GM19438 (cell line): Measurements from ENCODE around the gene ATP9B.
"Not testable (repeated sequence)": the region's sequence is repeated elsewhere in the genome, so short reads cannot be mapped to it uniquely, and the experiment has no call there.

Source experiments
- ATAC-seq: cut with Tn5 transposase; IDR thresholded peaks from one replicate; pipeline ENCODE4 v1.9.1; 2021; ENCODE audit warnings: low read depth; ENCODE audit not compliant: unreplicated experiment

Gene ATP9B

DNA sequence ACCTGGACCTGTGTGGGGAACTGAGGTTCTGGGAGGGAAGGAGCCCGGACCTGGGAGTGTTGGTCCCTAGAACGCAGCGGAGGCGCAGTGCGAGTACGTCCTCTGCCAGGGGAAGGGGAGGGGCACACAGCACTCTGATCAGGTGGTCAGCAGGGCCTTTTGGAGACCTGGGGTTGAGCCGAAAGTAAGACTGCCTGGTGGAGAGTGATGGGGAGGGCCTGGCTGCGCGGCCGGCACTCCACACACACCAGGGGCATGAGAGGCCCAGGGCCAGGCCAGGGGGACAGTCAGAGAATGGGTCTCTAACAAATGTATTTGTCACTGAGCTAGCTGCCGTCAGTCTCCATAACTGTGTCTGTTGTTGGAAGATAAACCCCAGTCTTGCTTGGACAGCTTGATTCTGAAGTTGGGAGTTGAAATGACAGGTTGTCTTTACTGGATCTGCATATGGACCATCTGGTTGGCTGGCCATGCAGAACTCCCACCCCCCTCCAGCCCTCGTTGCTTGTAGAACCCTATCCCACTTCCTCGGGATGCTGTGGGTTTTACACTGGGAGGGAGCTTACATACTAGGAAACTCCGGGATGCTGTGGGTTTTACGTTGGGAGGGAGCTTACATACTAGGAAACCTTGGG, 251.1 kb downstream of the ATP9B start:
- ATAC-seq, result no peak

DNA sequence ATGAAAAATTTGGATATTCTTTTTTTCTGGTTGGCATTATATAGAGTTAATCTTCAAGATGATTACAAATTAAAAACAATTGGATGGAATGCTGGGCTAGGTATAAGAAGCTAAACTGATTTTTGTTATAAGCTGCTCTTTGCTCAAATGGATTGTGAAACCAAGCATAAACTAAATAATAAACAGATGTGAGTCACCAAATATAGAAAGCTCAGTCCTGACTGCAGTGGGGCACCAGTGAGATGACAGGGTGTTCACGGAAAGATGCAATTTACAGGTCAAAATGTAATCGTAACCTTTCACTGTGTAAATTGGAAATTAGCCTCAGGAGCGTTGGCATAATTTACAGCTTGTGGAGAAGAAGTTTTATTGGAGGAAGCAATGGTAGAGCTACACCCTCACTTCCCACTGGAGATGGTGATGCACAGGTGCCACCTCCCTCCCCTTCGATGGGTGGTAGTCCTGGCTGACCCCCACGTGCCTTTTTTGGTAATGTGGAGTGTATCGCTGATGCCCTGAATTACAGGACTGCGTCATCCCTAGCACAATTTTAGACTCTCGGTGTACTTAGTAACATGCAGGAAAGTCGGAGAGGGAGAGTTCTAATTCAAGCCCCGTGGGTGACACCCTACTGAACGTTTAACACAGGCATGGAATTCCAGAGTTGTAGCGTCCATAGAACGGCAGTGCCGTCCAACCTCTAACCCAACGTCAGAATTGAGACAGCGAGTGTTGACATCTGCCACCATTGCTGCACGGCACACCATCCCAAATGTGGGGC, 252.6 kb downstream of the ATP9B start:
- ATAC-seq, result no peak

DNA sequence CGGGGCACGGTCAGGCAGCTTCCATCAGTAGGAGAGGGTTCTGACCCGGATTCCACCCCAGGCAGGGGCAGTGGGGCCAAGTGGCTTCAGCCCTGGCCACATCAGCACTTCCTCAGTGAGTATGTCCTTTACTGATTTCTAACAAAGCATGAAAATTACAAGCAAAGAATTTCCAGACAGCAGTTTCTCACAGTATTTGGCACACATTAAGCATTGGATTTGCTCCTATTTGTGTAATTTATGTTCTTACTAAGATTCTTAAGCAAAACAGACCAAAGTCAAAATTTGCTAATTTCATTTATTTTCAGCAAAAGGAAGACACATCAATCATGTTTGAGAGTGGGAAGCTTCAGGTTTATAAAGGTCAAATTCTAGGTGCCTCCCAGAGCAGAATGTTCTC, 253.2 kb downstream of the ATP9B start:
- no peak for ATAC-seq

DNA sequence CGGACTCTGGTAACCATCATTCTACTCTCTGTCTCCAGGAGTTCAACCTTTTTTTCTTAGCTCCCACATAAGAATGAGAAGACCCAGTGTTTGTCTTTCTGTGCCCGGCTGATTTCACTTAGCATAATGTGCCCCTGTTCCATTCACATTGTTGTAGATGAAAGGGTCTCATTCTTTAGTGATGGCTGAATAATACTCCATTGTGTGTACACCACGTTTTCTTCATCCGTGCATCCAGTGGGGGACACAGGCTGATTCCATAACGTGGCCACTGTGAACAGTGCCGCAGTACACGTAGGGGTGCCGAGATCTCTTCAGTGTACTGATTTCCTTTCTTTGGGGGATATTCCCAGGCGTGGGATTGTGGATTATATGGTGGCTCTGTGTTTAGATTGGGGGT, 254.3 kb downstream of the ATP9B start:
- no peak for ATAC-seq

- ATAC-seq, result no peak
Observed at GRCh38 chr18:79326413-79327198, 257.4 kb downstream of the ATP9B start.

GRCh38 chr18:79327199-79327721, 258.1 kb downstream of the ATP9B start:
- no peak for ATAC-seq

GRCh38 chr18:79327915-79328314, 258.7 kb downstream of the ATP9B start:
- ATAC-seq, result not testable (repeated sequence)

GRCh38 chr18:79328887-79329286, 259.7 kb downstream of the ATP9B start:
- ATAC-seq, result no peak

GRCh38 chr18:79329786-79330185, 260.6 kb downstream of the ATP9B start:
- no peak for ATAC-seq

GRCh38 chr18:79332646-79333045, 263.5 kb downstream of the ATP9B start:
- ATAC-seq, result no peak

GRCh38 chr18:79333046-79333445, 263.9 kb downstream of the ATP9B start:
- no peak for ATAC-seq

DNA sequence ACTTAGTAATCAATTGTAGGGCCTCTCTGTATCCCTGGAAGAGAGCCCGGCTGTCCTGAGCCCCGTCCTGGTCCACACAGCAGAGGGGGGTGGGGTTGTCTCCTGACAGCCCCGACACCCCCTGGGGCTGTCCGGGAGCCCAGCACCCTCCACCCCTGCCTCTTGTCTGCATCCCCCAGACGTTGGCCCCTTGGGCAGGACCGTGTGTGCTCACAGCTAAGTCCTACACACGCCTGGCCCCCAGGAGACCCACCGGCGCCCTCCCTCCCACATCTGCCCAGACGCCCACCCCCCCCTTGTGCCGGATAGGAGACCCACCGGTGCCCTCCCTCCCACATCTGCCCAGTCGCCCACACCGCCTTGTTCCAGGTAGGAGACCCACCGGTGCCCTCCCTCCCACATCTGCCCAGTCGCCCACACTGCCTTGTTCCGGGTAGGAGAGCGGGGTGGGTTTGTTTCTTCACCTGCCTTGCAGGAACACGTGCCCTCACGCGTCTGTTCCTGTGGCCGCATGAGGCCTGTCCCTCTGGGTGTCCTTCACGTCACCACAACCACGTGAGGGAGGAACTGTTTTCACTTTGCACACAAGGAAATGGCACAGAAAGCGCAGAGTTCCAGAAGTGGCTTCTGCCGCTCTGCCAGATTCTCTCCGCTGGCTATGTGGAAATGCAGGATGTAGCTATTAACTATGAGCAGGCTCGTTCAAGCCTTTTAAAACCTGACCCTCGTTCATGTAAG, 265.5 kb downstream of the ATP9B start:
- no peak for ATAC-seq

DNA sequence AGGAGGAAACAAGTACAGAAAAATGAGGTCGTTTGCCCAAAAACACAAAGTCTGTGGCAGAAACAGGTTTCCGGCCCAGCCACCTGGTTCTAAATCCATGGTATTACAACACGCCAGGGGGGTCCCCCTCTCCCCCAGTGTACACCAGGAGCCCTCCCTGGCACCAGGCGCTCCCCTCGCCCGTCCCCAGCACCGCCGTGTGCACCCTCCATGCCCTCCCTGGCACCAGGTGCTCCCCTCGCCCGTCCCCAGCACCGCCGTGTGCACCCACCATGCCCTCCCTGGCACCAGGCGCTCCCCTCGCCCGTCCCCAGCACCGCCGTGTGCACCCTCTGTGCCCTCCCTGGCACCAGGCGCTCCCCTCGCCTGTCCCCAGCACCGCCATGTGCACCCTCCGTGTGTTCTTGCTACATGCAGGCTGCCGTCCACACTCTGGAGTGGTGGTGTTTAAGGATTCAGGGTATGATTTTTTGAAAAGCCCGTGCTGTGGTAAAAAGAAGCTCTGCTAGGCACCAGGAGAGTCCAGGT, 266.7 kb downstream of the ATP9B start:
- no peak for ATAC-seq

- no peak for ATAC-seq
Observed at GRCh38 chr18:79336556-79337142, 267.5 kb downstream of the ATP9B start.

DNA sequence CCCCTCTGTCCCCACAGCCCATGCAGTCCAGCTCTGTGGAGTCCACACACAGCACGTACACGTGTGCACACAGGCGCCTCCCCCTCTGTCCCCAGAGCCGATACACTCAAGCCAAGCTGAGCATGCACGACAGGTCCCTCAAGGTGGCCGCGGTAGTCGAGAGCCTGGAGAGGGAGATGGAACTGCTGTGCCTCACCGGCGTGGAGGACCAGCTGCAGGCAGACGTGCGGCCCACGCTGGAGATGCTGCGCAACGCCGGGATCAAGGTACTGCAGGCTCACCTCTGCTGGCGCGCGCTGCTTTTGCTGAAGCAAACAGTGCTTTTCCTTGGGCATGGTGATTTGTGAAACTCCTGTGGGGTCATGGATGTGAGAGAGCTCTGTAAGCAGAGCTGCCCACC, 268.0 kb downstream of the ATP9B start:
- ATAC-seq, result no peak

GRCh38 chr18:79337620-79338019, 268.4 kb downstream of the ATP9B start:
- ATAC-seq, result no peak

DNA sequence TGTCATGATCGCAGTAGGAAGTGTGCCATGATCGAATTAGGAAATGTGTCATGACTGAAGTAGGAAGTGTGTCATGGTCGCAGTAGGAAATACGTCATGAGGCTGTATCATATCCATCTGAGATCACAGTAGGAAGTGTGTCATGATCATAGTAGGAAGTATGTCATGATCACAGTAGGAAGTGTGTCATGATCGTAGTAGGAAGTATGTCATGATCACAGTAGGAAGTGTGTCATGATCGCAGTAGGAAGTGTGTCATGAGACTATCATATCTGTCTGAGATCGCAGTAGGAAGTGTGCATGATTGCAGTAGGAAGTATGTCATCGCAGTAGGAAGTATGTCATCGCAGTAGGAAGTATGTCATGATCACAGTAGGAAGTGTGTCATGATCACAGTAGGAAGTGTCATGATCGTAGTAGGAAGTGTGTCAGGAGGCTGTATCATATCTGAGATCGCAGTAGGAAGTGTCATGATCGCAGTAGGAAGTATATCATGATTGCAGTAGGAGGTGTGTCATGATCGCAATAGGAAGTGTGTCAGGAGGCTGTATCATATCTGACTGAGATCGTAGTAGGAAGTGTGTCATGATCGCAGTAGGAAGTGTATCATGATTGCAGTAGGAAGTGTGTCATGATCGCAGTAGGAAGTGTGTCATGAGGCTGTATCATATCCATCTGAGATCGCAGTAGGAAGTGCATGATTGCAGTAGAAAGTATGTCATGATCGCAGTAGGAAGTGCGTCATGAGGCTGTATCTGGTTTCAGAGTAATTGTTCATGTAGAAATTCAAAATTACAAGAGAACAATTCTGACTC, 270.1 kb downstream of the ATP9B start:
- ATAC-seq, result no peak

- no peak for ATAC-seq
Observed at GRCh38 chr18:79343567-79344207, 274.5 kb downstream of the ATP9B start.

GRCh38 chr18:79344208-79344581, 275.0 kb downstream of the ATP9B start:
- ATAC-seq, result no peak
